ENCODE results near the gene DENND2A. TPM values are rescaled to one million over a fixed set of nuclear protein-coding genes. Genes with fewer than 3 reads are reported as not detected.

The DENND2A gene, protein sequence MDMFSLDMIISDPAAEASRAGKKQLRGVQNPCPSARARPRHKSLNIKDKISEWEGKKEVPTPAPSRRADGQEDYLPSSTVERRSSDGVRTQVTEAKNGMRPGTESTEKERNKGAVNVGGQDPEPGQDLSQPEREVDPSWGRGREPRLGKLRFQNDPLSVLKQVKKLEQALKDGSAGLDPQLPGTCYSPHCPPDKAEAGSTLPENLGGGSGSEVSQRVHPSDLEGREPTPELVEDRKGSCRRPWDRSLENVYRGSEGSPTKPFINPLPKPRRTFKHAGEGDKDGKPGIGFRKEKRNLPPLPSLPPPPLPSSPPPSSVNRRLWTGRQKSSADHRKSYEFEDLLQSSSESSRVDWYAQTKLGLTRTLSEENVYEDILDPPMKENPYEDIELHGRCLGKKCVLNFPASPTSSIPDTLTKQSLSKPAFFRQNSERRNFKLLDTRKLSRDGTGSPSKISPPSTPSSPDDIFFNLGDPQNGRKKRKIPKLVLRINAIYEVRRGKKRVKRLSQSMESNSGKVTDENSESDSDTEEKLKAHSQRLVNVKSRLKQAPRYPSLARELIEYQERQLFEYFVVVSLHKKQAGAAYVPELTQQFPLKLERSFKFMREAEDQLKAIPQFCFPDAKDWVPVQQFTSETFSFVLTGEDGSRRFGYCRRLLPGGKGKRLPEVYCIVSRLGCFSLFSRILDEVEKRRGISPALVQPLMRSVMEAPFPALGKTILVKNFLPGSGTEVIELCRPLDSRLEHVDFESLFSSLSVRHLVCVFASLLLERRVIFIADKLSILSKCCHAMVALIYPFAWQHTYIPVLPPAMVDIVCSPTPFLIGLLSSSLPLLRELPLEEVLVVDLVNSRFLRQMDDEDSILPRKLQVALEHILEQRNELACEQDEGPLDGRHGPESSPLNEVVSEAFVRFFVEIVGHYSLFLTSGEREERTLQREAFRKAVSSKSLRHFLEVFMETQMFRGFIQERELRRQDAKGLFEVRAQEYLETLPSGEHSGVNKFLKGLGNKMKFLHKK
- 0.51 and 2.0 TPM in 2 replicates for total RNA-seq (2012; rRNA removed)

DNA sequence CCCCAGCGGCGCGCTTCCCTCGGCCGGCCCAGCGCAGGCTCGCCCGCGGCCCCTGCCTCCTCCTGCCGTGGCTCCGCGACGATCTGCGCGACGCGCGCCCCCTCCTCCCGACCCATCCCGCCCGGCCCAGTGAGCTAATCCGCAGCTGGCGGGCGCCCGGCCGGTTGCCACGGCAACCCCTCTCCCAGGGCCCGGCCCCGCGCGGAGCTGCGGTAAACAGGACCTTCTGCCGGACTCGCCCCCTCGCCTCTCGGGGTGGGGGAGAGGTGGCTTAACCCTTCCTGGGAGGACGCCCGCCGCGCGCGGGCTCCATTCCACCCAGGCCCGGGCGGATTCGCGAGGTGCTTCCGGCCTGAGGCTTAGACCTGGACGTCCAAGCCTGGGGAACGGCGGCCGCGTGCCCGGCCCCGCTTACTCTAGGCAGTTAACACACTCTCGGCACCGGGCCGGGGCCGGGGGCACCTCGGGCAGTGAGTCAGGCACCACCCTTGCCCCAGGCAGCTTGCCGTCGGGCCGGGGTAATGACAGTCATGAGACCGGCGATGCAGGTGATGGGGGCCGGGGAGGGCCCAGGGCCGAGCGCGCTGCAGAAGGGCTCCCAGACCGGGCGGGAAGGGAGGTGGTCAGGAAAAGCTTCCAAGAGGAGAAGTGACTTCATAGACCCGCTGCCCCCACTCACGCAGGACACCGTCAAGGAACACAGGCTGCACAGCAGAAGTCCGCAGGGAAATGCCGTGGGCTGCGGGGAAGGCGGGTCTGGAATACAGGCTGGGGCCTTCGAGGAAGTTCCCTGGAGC is at the start of gene DENND2A:
Gene DENND2A, minus strand, starts transcription at position 87 of the 797 bp plus-strand sequence. CDS start 38,416 bp downstream, outside the sequence.
- H3K4me3 ChIP-seq (ENCODE audit: low read length), result peak within 1 kb of the TSS; percentile 59
- no peak within 1 kb of the TSS for H3K9ac ChIP-seq (ENCODE audit: low read depth, low read length)
- peaks cover 8% of the 10 kb centered on the region for H3K4me1 ChIP-seq (ENCODE audit: control insufficient read depth, insufficient read depth, low read length)
- no peaks in the 10 kb centered on the region for H3K36me3 ChIP-seq (ENCODE audit: insufficient read depth, low read length)
- no peaks in the 10 kb centered on the region for H3K9me3 ChIP-seq (replicated peaks; ENCODE audit: low read length)
- H3K4me2 ChIP-seq (ENCODE audit: low read length), result peak within 1 kb of the TSS; percentile 74
- H3K27me3 ChIP-seq (ENCODE audit: control insufficient read depth, insufficient read depth, low read length), result peaks cover 49% of the 10 kb centered on the region

DNA sequence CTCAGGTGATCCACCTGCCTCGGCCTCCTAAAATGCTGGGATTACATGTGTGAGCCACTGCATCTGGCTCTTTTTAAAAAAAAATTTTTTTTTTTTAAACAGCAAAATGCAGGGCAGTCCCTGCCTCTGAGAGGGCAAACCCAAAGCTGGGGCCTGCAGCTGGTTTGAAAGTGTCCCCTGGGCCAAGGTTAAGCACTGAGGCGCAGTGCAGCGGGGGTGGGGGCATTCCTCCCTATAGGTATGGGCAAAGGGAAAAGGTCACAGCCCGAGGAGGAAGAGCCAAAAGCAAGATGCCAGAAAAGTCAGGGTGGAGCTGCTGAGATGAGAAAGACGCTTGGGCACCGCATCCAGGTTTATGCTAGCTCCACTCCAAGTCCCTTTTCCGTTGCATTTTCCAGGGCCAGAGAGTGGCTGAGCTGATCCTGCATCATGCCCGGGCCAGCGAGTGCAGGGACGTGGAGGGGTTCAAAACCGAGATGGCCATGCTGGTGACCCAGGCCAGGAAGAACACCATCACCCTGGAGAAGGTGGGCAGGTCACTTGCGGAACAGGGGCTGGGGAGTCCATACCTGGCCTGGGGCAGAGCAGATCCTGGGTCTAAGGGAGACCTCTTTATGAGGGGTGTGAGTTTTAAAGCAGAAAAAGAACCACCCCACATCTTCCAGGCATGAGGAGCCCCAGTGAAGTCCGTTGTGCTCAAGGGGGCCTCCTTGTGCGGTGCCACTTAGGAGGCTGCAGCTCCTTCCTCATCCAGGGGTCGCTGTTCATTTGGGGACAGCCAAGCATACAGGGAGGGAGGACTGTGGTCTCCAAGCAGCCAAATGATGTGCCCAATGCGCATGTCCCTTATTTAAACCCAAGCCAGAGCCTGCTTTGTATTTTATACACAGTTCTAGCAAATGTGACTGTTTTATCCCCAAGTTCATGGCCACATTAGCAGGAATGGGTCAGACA is 48.9 kb upstream of the DENND2A start:
- H3K36me3 ChIP-seq (ENCODE audit: insufficient read depth, low read length), result no peaks in the 10 kb centered on the region
- H3K4me1 ChIP-seq (ENCODE audit: control insufficient read depth, insufficient read depth, low read length), result no peaks in the 10 kb centered on the region
- no peaks in the 10 kb centered on the region for H3K9me3 ChIP-seq (replicated peaks; ENCODE audit: low read length)
- H3K4me3 ChIP-seq (ENCODE audit: low read length), result no peak overlapping the region
- no peaks in the 10 kb centered on the region for H3K27me3 ChIP-seq (ENCODE audit: control insufficient read depth, insufficient read depth, low read length)
- no peak overlapping the region for H3K4me2 ChIP-seq (ENCODE audit: low read length)
- no peak overlapping the region for H3K9ac ChIP-seq (ENCODE audit: low read depth, low read length)

DNA sequence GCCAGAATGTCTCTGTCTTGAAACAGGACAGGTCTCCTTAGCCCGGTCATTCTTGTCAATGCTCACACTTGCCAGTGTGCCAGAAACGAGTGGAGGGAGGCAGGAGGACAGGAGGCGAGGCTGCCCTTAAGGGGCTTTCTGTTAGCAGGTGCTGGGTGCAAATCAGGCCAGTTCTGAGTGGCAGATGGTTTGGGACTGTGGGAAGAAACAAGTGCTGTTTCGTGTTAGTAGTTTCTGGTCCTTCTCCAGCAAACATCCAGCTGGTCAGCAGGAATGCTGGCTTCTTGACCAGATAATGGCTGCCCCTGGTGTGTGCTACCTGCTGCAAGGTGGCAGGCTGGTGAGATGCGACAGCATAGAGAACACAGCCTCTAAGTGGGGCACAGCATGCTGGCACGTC is 47.7 kb upstream of the DENND2A start:
- Histone ChIP-seq H3K4me1 (ENCODE audit: control insufficient read depth, insufficient read depth, low read length) (no peaks in the 10 kb centered on the region), H3K4me3 (ENCODE audit: low read length) (no peak overlapping the region), H3K4me2 (ENCODE audit: low read length) (no peak overlapping the region), H3K9me3 (replicated peaks; ENCODE audit: low read length) (no peaks in the 10 kb centered on the region), H3K36me3 (ENCODE audit: insufficient read depth, low read length) (no peaks in the 10 kb centered on the region), H3K9ac (ENCODE audit: low read depth, low read length) (no peak overlapping the region), H3K27me3 (ENCODE audit: control insufficient read depth, insufficient read depth, low read length) (no peaks in the 10 kb centered on the region)

DNA sequence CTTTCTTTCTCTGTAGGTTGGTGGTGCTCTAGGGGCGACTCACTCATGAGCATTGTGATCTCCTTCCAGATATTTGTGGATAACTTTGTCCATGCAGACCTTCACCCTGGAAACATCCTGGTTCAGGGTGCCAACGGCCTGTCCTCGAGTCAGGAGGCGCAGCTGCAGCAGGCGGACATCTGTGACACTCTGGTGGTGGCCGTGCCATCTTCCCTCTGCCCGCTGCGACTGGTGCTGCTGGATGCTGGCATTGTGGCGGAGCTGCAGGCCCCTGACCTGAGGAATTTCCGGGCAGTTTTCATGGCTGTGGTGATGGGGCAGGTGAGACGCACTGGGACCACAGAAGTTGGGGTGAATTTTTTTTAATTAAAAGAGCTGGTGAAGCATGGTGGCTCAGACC is 46.3 kb upstream of the DENND2A start:
- H3K27me3 ChIP-seq (ENCODE audit: control insufficient read depth, insufficient read depth, low read length), result no peaks in the 10 kb centered on the region
- H3K4me3 ChIP-seq (ENCODE audit: low read length), result no peak overlapping the region
- no peaks in the 10 kb centered on the region for H3K36me3 ChIP-seq (ENCODE audit: insufficient read depth, low read length)
- H3K4me1 ChIP-seq (ENCODE audit: control insufficient read depth, insufficient read depth, low read length), result no peaks in the 10 kb centered on the region
- H3K9me3 ChIP-seq (replicated peaks; ENCODE audit: low read length), result no peaks in the 10 kb centered on the region
- H3K4me2 ChIP-seq (ENCODE audit: low read length), result no peak overlapping the region
- no peak overlapping the region for H3K9ac ChIP-seq (ENCODE audit: low read depth, low read length)

DNA sequence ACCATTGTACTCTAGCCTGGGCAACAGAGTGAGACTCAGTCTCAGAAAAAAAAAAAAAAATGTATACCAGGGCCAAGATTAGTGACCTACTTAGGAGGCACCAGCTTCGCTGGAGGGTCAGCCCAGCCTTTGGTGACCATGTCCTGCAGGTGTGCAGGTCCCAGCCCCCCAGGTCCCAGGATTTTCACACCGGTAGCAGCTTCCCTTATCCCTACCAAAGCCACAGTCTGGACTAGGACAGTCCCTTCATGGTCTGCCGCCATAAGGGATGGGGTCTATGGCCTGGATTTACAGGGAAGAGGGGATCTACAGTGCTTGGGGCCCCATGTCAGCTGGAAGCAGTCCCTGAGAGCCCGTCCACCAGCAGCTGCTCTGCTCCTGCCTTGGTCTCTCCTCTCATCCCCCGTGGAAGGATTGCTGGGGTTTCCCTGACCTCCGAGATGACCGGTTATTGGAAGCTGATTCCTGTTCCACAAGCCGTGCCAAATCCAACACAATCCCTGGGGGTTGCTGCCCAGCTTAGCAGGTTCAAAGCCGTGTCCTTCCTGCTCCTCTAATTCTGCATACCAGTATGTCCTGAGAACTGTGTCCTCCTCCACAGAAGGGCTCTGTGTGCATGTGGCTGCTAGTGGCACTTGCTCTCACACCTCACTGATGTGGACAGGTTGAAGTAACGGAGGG is 44.9 kb upstream of the DENND2A start:
- no peaks in the 10 kb centered on the region for H3K9me3 ChIP-seq (replicated peaks; ENCODE audit: low read length)
- no peak overlapping the region for H3K4me2 ChIP-seq (ENCODE audit: low read length)
- no peak overlapping the region for H3K9ac ChIP-seq (ENCODE audit: low read depth, low read length)
- H3K4me3 ChIP-seq (ENCODE audit: low read length), result no peak overlapping the region
- no peaks in the 10 kb centered on the region for H3K36me3 ChIP-seq (ENCODE audit: insufficient read depth, low read length)
- no peaks in the 10 kb centered on the region for H3K4me1 ChIP-seq (ENCODE audit: control insufficient read depth, insufficient read depth, low read length)
- H3K27me3 ChIP-seq (ENCODE audit: control insufficient read depth, insufficient read depth, low read length), result no peaks in the 10 kb centered on the region

DNA sequence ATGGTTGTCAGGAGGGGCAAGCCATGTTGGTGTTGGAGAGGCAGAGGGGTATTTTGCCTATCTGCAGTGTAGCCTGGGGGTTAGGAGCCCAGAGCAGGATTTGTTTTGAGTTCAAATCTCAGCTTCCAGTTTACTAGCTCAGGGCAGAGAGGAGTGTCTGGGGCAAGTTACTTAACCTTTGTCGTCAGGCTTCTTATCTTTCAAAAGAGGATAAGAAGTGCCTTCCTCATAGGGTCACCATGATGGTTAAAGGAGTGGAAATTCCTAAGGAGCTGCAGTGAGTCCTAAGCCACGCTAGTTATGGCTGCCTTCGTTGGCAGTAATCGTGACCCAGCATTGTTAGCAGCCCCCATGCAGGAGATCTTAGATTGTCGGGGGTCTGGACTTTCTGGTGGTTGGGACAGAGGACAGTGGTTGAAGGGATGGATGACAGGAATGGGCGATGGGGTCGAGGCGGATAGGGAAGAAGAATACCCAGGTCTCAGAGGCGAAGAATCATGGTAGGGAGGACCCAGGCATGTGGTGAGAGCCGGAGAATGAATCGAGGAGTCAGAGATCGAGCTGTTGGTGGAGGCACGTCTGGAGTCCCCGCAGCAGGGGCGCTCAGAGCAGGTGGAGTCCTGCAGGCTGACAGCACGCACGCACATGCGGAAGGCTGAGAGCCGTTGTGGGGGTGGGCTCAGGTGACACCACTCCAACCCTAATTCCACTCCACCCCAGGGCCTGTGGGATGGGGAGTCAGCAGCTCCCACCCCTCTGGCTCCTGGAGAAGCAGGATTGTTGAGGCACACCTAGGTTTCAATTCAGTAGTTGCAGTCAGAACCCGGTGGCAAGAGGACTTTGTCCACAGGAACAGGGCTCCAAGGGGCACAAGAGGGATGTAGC is 43.7 kb upstream of the DENND2A start:
- Histone ChIP-seq H3K9ac (ENCODE audit: low read depth, low read length) (no peak overlapping the region), H3K4me1 (ENCODE audit: control insufficient read depth, insufficient read depth, low read length) (no peaks in the 10 kb centered on the region), H3K27me3 (ENCODE audit: control insufficient read depth, insufficient read depth, low read length) (no peaks in the 10 kb centered on the region), H3K4me2 (ENCODE audit: low read length) (no peak overlapping the region), H3K4me3 (ENCODE audit: low read length) (no peak overlapping the region), H3K9me3 (replicated peaks; ENCODE audit: low read length) (no peaks in the 10 kb centered on the region), H3K36me3 (ENCODE audit: insufficient read depth, low read length) (no peaks in the 10 kb centered on the region)

DNA sequence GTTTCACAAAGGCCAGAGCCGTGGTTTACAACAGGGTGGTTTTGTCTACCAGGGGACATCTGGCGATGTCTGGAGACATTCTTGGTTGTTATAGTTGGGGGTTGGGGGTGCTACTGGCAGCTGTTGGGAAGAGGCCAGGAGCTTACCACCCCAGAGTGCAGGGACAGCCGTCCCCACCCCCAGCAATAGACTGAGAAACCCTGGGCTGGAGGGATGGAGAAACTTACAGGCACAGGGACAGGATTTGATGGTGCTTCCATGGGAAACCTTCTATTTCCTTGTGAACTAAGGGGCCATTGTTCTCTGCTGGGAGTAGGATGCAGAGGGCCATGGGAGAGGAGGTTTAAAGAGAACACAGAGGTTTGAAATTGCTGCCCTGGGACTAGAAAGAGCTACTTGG is 43.0 kb upstream of the DENND2A start:
- H3K4me2 ChIP-seq (ENCODE audit: low read length), result no peak overlapping the region
- no peaks in the 10 kb centered on the region for H3K27me3 ChIP-seq (ENCODE audit: control insufficient read depth, insufficient read depth, low read length)
- no peaks in the 10 kb centered on the region for H3K4me1 ChIP-seq (ENCODE audit: control insufficient read depth, insufficient read depth, low read length)
- no peak overlapping the region for H3K4me3 ChIP-seq (ENCODE audit: low read length)
- no peaks in the 10 kb centered on the region for H3K9me3 ChIP-seq (replicated peaks; ENCODE audit: low read length)
- no peaks in the 10 kb centered on the region for H3K36me3 ChIP-seq (ENCODE audit: insufficient read depth, low read length)
- H3K9ac ChIP-seq (ENCODE audit: low read depth, low read length), result no peak overlapping the region

DNA sequence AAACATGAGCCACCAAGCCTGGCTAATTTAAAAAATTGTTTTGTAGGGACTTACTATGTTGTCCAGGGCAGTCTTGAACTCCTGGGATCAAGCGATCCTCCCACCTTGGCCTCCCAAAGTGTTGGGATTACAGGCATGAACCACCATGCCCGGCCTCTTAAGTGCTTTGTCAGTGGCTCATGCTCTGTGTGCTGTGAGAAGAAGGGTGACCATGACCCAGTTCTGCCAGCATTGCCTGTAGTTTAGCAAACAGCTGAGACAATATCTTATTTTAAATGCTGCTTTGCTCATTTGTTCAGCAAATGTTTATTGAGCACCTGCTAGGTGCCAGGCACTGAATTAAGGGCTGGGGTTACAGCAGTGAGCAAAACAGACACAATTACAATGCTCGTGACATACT is 41.2 kb upstream of the DENND2A start:
- Histone ChIP-seq H3K9me3 (replicated peaks; ENCODE audit: low read length) (no peaks in the 10 kb centered on the region), H3K27me3 (ENCODE audit: control insufficient read depth, insufficient read depth, low read length) (no peaks in the 10 kb centered on the region), H3K4me3 (ENCODE audit: low read length) (no peak overlapping the region), H3K4me1 (ENCODE audit: control insufficient read depth, insufficient read depth, low read length) (no peaks in the 10 kb centered on the region), H3K9ac (ENCODE audit: low read depth, low read length) (no peak overlapping the region), H3K36me3 (ENCODE audit: insufficient read depth, low read length) (no peaks in the 10 kb centered on the region), H3K4me2 (ENCODE audit: low read length) (no peak overlapping the region)

DNA sequence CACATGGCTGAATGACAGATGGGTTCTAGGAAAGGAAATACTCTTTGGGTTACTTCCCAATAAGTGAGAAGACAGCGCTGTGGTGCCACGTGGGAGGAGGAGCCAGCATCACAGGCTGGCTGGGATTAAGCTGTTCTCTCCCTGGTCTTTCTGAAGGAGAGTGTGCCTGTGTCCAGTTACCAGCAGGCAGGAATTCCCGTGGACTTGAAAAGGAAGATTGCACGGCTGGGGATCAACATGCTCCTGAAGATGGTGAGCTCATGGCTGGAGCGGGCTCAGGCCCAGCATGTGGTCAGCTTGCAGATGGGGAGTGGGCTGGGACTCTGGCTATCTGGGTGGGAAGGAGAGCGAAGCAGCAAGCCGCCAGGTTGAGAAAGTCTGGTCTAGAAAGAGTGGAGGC is 40.3 kb upstream of the DENND2A start:
- Histone ChIP-seq H3K9me3 (replicated peaks; ENCODE audit: low read length) (no peaks in the 10 kb centered on the region), H3K4me2 (ENCODE audit: low read length) (no peak overlapping the region), H3K4me3 (ENCODE audit: low read length) (no peak overlapping the region), H3K4me1 (ENCODE audit: control insufficient read depth, insufficient read depth, low read length) (no peaks in the 10 kb centered on the region), H3K9ac (ENCODE audit: low read depth, low read length) (no peak overlapping the region), H3K36me3 (ENCODE audit: insufficient read depth, low read length) (no peaks in the 10 kb centered on the region), H3K27me3 (ENCODE audit: control insufficient read depth, insufficient read depth, low read length) (no peaks in the 10 kb centered on the region)
